HTR-8/SVneo (cell line): ENCODE results near the gene ACER2.
A peak's percentile ranks its signal among the peaks of the same experiment; 100 is the strongest.
"Not testable (repeated sequence)": the region's sequence is repeated elsewhere in the genome, so short reads cannot be mapped to it uniquely, and the experiment has no call there.

Experiments
- DNase-seq: peaks from one replicate; pipeline ENCODE4 v3.0.0; 2011; ENCODE audit warnings: low spot score, mixed read lengths; ENCODE audit not compliant: insufficient read length
- FAIRE-seq: peaks from 2 replicates; lab custom pipeline; 2011; peaks lifted over from hg19 to GRCh38; lab: Jason Lieb, UNC

Gene ACER2

DNA sequence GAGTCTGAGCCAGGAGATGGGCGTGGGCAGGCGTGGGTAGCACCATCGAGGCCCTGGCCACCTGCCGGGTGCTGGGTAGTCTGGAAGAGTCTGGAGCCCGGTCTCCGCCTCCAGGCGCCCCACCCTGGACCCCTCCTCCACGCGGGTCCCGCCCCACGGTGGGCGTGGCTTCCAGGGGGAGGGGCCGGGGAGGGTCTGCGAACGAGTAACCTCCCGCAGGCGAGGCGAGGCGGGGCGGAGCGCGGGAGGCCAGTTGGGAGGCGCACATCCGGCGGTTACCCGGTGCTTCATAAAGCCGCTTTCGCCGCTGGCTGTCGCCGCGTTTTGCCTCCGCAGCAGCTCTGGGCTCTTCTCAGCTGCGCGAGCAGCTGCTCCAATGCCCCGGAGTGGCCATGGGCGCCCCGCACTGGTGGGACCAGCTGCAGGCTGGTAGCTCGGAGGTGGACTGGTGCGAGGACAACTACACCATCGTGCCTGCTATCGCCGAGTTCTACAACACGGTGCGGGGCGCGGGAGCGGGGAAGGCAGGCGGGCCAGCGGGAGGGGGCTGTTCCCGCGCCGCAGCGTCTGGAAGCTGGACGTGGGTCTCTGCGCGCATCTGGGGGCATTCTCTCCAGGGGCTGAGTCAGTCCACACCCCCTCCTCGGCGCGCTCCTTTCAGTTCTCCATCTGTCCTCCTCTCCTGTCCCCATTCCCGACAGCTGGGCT lies at the start of gene ACER2:
ACER2 (plus strand) TSS at position 317 of the 708 bp plus-strand sequence; CDS start at position 393, 76 bp downstream.
- no peak for FAIRE-seq
- peak; percentile 77 for DNase-seq

- no peak for DNase-seq
- no peak for FAIRE-seq
These were observed 39.7 kb upstream of the ACER2 start for GRCh38 chr9:19369107-19369506.

GRCh38 chr9:19371942-19372341 lies 36.9 kb upstream of the ACER2 start:
- FAIRE-seq (no peak), DNase-seq (no peak)

- FAIRE-seq = no peak
- DNase-seq = no peak
These were observed 36.2 kb upstream of the ACER2 start for GRCh38 chr9:19372567-19372966.

DNA sequence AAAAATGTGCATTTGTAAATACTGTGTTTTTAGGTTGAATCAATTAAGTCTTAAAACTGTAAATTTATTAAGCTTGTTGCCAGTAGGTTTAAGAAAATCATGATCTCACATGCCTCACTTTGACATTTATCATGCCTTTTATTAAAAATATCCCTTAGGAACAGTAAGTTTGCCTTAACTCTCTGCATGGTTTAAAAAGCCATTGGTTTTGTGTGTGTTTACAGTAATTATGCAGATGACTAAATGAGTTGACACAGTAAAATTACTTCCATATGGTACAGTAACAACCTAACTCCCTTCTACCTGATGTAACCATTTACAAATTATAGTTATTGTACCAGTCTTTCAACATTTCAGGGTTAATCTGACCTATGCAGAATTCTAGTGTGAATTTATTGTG lies 35.3 kb upstream of the ACER2 start:
- DNase-seq (no peak), FAIRE-seq (no peak)

- FAIRE-seq = no peak
These were observed 33.3 kb upstream of the ACER2 start for GRCh38 chr9:19375538-19375937.

DNA sequence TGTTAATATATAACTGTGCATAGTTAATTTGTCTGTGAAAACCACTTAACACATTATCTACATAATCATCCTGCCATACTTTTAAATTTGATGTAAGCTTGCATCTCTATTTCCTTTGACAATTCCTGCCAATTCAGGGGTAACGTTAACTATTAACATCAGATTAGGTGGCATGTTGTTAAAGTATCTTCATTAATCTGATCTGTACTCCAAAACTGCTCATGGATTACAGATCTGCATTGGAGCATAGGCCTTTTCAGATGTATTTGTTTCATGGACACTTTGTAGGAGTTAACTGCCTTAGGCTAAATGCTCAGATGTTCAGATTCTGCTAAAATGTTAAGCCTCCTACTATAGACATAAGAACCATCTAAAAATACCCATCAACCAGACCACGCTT lies 31.9 kb upstream of the ACER2 start:
- DNase-seq (no peak), FAIRE-seq (no peak)

More at GRCh38 chr9:19375538-19375937, 33.3 kb upstream of the ACER2 start:
- no peak for DNase-seq

DNA sequence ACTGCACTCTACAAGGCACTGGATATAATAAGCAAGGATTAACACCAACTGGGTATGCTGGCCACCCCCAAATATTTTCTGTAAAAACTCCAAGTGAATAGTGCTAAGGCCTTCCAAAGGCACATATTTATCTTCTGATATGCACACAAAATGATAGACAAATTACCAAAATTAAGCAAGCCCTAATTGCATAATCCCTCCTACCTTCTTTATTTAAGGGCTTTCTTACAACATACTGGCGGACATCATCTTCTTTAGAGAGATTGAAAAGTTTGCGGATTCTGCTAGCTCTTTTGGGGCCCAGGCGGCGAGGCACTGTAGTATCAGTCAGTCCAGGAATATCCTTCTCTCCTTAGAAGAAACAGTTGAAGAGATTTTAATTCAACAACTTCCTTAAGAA lies 30.6 kb upstream of the ACER2 start:
- no peak for DNase-seq
- FAIRE-seq = no peak

DNA sequence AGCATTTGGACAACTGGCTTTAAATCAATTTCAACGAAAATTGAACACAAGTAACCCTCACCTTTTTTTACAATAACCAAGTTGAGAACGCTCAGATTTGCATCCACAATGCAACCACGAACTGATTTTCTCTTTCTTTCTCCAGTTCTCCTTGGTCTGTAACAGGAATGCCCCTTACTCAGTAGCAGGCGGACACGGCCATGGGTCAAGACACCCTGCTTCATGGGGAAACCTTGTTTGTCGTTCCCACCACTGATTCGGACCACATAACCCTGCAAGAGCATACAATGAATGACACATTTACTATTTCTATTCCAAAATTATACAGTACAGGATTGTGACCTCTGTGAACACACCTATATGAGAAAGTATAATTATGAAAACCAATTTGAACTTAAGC lies 30.2 kb upstream of the ACER2 start:
- no peak for FAIRE-seq

GRCh38 chr9:19379283-19379682 lies 29.5 kb upstream of the ACER2 start:
- DNase-seq (no peak), FAIRE-seq (no peak)

More for the DNA sequence above, 30.2 kb upstream of the ACER2 start:
- no peak for DNase-seq

- DNase-seq (no peak), FAIRE-seq (no peak)
These were observed 29.1 kb upstream of the ACER2 start for GRCh38 chr9:19379697-19380046.

DNA sequence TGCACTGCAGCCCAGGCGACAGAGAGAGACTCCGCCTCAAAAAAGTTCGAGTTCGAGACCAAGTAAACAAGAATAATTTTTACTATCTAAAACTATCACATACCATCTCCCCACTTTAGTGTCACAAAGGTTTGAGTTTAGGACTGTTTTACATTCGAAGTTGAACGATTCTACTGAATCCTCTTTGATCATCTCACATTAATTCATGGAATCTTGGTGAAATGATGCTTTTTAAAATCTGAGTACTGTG lies 28.1 kb upstream of the ACER2 start:
- DNase-seq (no peak), FAIRE-seq (no peak)

DNA sequence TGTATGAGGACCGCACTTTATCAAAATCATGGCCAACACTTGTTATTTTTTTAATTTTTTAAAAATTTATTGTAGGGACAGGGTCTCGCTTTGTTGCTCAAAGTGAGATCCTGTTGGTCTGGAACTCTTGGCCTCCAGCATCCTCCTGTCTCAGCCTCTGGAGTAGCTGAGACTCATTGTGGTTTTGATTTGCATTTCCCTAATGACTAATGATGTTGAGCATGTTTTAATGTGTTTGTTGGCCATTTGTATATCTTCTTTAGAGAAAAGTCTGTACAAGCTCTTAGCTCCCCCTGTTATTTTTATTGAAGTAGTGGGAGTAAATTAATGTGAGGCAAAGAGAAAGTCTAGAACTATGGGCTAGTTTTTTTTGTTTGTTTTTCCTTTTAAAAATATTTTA lies 27.2 kb upstream of the ACER2 start:
- DNase-seq = no peak
- no peak for FAIRE-seq

DNA sequence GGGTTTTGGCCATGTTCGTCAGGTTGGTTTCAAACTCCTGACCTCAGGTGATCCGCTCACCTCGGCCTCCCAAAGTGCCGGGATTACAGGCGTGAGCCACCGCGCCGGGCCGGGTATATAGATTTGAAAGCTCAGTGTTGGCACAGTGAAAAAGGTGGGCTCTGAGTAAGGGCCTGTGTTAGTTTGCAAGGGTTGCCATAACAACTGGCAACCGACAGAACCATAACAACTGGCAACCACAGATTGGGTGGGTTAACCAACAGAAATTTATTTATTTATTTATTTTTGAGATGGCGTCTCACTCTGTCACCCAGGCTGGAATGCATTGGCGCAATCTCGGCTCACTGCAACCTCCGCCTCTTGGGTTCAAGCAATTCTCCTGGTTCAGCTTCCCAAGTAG lies 23.6 kb upstream of the ACER2 start:
- not testable (repeated sequence) for DNase-seq, FAIRE-seq

DNA sequence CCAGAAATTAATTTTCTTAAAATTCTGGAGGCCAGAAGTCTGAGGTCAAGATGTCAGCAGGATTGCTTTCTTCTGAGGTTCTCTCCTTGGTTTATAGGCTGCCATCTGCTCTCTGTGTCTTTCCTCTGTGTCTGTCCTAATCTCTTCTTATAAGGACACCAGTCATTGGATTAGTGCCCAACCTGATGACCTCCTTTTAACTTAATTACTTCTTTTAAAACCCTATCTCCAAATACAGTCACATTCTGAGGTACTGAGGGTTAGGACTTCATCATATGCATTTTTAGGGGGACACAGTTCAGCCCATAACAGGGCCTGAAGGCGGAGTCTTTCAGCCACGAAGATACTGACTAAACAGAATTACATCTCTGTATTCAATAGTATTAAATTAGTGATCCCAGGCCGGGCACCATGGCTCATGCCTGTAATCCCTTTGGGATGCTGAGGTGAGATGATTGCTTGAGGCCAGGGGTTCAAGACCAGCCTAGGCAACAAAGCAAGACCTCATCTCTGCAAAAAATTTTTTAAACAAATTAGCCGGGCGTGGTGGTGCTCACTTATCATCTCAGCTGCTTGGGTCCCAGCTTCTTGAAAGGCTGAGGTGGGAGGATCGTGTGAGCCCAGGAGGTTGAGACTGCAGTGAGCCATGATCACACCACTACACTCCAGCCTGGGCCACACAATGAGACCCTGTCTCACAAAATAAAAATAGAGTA lies 22.9 kb upstream of the ACER2 start:
- DNase-seq (no peak), FAIRE-seq (no peak)

DNA sequence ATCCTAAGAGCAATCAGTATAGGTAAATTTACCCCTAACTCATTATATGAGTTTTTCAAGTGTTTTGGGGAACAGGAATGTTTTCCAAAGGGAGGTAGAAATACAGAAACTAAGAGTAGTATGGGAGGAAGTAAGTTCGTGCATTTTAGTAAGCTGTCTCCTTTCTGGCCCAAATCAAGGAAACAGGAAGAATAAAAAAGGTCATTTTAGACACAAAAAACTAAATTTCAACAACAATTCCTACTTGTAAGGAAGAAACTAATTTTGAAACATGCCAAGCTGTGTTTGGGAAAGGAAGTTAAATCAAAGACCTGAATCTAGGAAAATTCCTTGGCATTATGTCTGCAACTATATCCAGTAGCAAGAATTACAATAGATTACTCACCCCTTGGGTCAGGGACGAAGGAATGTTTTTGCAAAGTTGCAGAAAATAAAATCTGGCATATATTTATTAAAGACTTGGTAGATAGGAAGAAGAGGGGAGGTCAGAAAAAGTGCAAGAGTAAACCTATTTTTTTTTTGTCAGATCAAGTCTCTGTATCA lies 22.2 kb upstream of the ACER2 start:
- FAIRE-seq = no peak
- no peak for DNase-seq

- FAIRE-seq (no peak), DNase-seq (no peak)
These were observed 21.5 kb upstream of the ACER2 start for GRCh38 chr9:19387317-19387716.

GRCh38 chr9:19389539-19389938 lies 19.3 kb upstream of the ACER2 start:
- not testable (repeated sequence) for FAIRE-seq, DNase-seq

DNA sequence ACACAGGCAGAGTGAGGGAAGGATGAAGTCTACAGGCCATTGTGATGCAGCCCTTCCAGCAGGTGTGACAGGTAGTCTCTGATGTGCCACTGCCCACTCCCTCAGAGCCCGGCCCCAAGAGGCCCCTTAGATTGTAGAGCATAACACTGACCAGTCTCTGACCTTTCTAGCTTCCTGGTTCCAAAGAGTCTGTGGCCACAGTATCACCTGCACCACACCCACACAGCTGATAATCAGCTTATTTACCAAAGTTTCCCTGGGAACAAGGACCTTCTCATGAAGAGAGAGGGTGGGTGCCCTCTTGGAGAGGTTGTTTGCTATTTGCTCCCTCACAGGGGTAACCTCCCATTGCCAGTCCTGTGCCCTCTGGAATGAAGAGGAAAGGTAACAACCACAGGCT lies 11.0 kb upstream of the ACER2 start:
- no peak for FAIRE-seq
- DNase-seq = no peak

- not testable (repeated sequence) for DNase-seq, FAIRE-seq
These were observed 5.6 kb upstream of the ACER2 start for GRCh38 chr9:19403231-19403630.

- DNase-seq (no peak), FAIRE-seq (no peak)
These were observed 4.3 kb upstream of the ACER2 start for GRCh38 chr9:19404283-19405075.
